Measurements from ENCODE around the gene ACOT12.

GRCh38 chr5:81315336-81315735 is 78.6 kb downstream of the ACOT12 start:
- TF ChIP-seq, protein P1, sequence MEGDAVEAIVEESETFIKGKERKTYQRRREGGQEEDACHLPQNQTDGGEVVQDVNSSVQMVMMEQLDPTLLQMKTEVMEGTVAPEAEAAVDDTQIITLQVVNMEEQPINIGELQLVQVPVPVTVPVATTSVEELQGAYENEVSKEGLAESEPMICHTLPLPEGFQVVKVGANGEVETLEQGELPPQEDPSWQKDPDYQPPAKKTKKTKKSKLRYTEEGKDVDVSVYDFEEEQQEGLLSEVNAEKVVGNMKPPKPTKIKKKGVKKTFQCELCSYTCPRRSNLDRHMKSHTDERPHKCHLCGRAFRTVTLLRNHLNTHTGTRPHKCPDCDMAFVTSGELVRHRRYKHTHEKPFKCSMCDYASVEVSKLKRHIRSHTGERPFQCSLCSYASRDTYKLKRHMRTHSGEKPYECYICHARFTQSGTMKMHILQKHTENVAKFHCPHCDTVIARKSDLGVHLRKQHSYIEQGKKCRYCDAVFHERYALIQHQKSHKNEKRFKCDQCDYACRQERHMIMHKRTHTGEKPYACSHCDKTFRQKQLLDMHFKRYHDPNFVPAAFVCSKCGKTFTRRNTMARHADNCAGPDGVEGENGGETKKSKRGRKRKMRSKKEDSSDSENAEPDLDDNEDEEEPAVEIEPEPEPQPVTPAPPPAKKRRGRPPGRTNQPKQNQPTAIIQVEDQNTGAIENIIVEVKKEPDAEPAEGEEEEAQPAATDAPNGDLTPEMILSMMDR (IDR thresholded peaks at IDR 0.05) = no peak
- TF ChIP-seq EP300 (IDR thresholded peaks at IDR 0.05) (no peak), POLR2A (IDR thresholded peaks at IDR 0.05) (no peak)
